GM10847 (cell line): ENCODE results near the gene TRIM37.

Source experiments
- POLR2A ChIP-seq: IDR thresholded peaks from 2 replicates; pipeline ENCODE4 v1.6.1; 2011; ENCODE audit not compliant: insufficient read length; ENCODE audit errors: extremely low read depth

Gene TRIM37

DNA sequence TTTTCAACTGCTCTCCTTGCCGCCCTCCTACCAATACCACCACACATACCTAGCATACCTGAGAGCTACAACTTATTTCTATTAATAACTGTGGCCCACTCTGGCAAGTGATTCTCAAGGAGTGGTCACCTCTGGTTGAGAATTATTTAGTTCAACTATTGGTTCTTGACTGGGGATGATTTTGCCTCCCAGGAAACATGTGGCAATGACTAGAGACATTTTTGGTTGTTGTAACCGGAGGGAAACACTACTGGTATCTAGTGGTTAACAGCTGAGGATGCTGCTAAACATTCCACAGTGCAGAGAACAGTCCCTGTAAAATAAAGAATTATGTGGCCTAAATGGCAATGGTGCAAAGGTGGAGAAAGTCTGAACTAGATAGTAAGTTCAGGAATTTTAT lies 96.7 kb downstream of the TRIM37 start:
- TF ChIP-seq POLR2A = no peak

DNA sequence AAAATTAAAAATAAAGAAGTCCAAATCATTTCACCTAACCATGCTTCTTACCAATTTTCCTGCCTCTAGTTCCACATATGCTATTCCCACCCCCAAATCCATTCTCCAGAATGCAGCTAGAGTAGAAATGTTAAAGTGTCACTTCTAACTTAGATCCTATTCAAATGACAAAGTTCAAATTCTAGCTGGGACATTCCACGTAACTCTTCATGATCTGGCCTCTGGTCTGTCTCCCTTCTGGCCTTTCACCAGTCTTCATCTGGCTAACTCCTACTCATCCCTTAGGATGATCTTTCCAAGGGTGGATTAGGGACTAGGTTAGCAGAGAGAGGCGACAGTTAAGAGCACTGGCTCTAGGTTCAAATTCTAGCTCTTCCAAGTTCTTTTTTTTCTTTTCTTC lies 97.9 kb downstream of the TRIM37 start:
- TF ChIP-seq POLR2A = no peak

DNA sequence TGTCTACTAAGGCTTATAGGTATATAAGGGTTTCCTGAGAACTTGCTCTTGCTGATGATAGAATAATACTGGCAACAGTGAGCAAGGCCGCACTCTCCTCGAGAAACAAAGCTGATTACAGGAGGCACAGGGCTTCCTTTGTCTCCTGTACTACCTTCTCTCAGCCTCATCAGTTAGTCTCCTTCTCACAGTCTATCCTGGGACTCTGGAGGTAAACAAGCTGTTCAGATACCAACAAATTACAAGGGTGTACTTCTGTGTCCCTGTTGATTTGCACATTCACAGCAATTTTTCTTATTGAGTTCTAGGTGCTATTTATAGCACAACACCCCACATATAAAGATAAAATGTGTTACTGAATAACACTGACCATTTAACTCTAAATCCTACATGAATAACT lies 98.7 kb downstream of the TRIM37 start:
- no peak for TF ChIP-seq POLR2A

DNA sequence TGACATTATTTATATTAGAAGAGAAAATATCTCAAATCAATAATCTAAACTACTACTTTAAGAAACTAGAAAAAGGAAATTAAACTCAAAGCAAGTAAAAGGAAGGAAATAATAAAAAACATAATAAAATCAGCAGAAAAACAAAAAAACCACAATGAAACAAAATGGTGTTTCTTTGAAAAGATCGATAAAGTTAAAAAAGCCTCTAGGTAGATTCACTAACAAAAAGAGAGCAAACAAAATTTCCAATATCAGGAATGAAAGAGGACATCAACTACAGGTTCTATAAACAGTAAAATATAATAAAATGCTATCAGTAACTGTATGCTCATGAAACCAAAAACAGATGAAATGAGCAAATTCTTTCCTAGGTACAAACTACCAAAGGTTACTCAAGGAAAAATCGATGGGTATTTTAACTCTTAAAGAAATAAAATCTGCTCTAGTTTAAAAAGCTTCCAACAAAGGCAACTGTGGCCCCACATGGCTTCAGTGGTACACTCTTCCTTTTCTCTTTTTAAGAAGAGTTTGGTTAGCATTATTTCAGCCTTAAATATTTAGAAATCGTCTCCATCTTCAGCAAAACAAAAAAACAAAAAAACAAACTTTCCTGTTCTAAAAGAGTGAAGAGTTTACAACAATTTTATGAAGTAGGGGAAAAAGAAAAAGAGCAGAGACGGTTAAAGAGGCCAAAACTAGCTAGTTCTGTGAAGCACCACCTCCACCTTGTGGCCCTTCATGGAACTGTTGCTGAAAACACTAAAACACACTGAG lies 102.2 kb downstream of the TRIM37 start:
- TF ChIP-seq POLR2A = no peak

DNA sequence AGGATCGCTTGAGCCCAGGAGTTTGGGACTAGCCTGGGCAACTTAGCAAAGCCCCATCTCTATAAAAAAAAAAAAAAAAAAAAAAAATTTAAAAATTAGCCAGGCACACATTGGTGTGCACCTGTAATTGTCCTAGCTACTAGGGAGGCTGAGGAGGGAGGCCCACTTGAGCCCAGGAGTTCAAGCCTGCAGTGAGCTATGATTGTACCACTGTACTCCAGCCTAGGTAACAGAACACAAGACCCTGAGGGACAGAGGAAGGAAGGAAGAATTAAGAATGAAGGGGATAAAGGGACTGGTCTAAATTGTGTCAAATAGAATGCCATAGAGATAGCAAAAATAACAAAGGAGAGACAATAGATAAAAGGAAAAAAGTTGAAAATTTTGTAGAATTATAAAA lies 102.8 kb downstream of the TRIM37 start:
- no peak for TF ChIP-seq POLR2A

DNA sequence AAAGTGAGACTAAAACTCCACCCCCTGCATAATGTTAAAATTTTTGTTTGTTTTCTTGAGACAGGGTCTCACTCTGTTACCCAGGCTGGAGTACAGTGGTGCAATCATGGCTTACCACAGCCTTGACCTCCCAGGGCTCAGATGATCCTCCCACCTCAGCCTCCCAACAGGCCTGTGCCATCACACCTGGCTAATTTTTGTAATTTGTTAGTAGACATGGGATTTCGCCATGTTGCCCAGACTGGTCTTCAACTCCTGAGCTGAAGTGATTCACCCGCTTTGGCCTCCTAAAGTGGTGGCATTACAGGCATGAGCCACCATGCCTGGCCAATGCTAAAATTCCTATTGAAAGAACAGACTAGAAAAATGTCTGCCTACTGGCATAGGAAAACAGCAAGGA lies 103.8 kb downstream of the TRIM37 start:
- no peak for TF ChIP-seq POLR2A

DNA sequence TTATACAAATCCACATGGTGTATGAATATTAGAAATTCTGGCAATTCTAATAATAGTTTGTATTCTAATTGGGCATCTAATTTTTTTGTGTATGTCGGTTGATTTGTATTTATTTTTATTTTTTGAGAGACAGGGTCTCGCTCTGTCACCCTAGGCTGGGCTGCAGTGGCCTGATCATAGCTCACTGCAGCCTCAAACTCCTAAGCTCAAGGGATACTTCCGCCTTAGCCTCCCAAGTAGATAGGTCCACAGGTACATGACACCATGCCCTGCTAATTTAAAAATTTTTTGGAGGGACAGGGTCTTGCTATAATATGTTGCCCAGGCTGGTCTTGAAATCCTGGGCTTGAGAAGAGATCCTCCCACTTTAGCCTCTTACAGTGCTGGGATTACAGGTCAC lies 104.6 kb downstream of the TRIM37 start:
- no peak for TF ChIP-seq POLR2A

DNA sequence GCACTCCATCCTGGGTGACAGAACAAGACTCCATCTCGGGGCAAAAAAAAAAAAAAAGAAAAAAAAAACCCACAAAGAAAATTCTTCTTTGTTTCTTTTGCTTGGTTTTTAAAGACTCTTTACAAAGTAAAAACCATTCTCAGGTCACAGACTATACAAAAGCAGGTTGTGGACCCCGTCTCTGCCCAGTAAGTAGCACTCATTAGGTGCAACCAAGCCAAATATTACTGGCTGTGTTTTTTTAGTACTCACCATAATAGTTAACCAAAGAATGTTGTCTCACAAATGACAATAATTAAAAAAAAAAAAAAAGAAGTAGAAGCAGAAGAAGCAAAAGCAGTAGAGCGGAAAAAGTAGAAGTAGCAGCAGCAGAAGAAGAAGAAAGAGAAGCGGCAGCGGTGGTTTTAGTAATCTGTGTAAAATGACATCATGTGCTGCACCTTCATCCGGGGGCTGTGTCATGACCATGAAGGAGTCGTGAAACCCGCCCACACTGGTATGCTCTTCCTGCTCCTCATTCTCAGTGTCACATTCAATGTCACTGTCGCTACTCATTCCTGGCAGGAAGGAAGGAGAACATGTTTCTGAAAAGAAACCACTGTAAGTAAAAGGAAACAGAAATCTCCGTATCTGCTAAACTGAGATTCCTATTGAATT lies 105.4 kb downstream of the TRIM37 start:
- no peak for TF ChIP-seq POLR2A

DNA sequence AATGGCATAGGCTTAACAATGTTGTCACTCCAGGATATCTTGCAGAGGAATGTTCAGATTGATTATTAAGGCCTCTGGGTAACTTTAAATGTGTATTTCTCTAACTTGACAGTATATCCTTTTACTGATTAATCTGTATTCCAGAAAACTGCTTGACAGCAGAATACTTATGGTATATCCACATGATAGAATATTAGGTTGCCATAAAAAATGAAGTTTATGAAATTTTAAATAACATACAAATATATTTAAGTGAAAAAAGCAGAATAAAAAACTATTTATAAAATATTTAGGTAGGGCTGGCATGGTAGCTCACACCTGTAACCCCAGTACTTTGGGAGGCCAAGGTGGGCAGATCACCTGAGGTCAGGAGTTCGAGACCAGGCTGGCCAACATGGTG lies 106.7 kb downstream of the TRIM37 start:
- no peak for TF ChIP-seq POLR2A

DNA sequence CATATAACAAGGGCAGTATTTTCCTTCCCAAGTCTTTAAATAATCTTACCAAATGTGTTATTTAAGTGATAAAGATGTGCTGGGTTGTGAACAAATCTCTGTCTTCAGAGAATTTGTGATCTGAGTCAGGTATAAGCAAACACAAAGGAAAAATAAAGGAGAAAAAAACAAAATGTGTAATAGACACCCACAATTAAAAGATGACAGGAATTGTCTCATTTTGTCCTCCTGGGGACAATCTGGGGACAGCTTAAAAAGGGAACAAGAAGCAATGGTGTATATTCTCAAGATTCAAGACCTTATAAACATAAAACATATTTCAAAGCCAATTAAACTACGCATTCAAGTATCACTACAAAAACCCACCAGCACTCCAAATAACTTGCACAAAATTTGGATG lies 107.2 kb downstream of the TRIM37 start:
- TF ChIP-seq POLR2A = no peak

DNA sequence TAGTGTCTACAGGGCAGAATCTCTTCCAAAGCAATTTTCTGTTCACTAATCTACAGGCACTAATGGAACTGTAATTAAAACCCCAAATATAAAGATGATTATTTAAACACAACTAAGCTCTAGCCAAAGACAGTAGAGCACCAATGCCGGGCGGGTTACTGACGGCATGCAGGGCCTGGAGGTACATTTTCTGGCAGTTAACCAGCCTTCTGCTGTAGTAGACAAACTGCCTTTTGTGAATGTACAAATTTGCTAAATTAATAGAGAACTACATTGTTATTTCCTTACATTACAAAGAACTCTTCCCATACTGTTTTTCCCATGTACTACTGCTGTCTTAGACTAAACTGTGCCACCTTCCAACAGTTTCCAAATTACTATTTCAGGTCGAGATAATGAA lies 107.8 kb downstream of the TRIM37 start:
- no peak for TF ChIP-seq POLR2A

DNA sequence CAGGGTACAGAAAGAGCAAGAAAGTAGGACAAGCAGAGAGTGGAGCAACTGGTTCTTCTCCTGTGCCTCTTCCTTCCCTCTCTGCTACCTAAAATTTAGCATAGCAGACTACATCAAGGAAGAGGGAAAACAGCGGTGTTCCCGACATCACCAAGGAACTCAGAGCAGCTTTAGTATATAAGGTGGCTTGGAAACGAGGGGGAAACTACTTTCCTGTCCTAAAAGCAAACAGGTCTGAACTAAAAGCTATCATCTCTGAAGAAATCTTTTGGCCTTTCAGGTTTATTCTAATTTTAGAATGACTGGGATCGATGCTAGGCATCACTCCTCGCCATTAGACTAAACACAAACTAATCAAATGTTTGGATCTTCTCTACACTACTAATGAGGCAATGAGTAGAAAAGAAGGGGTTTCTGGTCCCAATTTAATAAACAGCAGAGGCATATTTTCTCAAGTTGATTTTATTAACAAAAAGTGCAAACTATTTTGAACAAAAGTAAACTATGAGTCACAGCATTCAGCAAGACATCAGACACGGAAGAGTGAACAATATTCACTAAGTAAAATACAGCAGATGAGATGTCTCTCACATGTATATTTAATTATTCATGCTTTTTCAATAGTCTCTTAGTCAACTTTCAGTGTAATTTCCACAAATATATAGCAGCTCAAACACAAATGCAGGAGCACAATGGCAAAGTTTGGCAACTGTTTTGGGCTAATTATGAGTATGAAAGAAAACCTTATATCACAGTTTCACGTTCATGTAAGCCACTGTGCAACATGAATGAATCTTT lies 108.7 kb downstream of the TRIM37 start:
- no peak for TF ChIP-seq POLR2A

DNA sequence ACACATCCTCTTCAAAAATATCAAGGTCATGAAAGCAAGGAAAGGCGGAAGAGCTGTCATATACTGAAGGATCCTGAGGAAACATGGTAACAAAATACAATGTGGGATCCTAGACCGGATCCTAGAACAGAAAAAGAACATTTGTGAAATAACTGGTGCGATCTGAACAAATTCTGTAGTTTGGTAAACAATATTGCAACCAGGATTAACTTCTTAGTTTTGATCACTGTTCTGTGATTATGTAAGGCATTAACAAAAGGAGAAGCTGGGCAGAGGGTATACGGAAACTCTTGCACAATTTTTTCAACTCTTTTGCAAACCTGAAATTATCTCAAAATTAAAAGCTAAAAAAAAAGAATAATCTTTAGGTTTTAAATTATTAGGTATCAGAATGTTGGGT lies 109.7 kb downstream of the TRIM37 start:
- no peak for TF ChIP-seq POLR2A

DNA sequence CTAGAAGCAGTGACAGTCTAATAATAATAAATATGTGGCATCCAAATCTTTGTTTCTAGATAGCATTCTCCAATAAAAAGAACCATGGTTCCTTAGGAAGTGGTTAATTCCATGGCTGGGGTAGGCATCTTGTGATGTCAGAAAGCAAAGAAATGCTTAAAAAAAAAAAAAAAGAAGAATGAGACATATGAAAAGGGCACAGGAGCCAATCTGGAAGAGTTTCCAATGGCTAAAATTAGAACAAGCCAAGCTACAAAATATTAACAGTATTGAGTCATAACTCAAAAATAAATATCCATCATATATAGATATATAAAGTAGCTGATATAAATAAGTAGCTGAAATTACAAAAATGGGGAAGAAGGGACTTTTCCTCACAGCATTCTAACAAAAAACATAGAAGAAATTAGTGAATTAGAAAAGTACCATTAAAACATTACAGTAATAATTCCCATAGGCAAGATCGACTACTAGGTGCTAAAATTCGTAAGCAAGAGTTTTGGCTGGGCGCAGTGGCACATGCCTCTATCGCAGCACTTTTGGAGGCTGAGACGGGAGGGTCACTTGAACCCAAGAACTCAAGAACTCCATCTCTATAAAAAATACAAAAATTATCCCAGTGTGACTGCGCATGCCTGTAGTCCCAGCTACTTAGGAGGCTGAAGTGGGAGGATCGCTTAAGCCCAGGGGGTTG lies 111.3 kb downstream of the TRIM37 start:
- TF ChIP-seq POLR2A = no peak

DNA sequence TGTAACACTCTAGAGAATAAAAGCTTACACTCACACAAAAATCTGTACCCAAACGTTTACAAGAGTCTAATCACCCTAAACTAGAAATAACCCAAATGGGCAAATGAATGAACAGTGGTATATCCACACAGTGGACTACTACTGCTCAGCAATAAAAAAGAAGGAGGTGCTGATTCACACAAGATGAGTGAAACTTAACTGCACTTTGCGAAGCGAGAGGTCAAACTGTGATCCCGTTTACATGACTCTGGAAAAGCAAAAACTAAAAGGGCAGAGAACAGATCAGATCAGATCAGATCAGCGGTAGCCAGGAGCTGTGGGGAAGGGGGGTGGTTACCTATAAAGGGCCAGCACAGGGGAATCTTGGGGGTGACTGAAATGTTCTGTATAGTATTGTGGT lies 113.4 kb downstream of the TRIM37 start:
- no peak for TF ChIP-seq POLR2A

DNA sequence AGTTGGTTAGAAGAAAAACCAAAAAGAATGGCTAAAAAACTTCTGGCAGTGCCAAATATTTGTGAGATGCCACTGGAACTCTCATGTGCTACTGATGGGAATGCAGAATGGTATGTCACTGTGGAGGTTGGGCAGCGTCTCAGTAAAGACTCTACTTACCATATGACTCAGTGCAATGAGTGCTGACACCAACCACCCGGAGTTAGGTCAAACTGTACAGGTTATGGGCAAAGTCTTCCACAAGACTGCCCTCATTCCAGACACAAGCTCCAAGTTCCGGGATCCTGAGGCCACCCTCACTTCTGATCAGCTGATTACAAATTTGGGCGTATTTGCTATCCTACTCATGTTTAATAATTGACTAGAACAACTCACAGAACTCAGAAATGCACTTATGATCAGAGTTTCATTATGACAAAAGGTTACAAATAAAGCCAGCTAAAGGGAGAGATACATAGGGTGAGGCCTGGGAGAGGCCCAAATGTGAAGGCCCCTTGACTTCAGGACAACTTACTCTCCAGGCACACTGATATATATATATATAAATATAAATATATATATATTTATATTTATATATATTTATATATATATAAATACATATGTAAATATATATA lies 114.9 kb downstream of the TRIM37 start:
- no peak for TF ChIP-seq POLR2A

DNA sequence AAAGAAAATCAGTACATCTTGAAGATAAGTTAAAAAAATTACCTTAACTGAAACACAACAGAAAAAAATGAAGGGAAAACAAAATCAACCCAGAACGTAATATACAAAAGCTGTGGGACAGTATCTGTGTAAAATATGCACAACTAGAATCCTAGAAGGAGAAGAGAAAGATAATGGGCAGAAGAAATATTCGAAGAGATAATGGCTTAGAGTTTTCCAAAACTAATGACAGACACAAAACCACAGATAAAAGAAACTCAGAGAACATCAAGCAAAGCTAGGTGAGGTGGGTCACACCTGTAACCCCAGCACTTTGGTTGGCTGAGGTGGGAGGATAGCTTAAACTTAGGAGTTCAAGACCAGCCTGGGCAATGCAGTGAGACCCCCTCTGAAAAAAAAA lies 117.1 kb downstream of the TRIM37 start:
- TF ChIP-seq POLR2A = no peak
